K562 (cell line): ENCODE results near the gene TOR1B. TPM values are rescaled to one million over a fixed set of nuclear protein-coding genes. Genes with fewer than 3 reads are reported as not detected.

Source experiments
- ATAC-seq: fragments of 200-7000 bp; cut with Tn5 transposase; 3 replicates; pipeline ENCODE4 v1.9.1; 2020; ENCODE audit warnings: moderate library complexity
- BruUV-seq: library from RNA; stranded (reverse); fragments of 400-500 nt; replicated peaks from 2 replicates; lab custom pipeline; 2021; lab: Mats Ljungman, UMichigan
- CTCF ChIA-PET: fragments of 300-600 bp; formaldehyde crosslinking; extraction: SDS; loops from one replicate; lab custom pipeline; 2021; ENCODE audit warnings: low intra/inter-chr PET ratio; lab: Yijun Ruan, JAX
- POLR2A ChIA-PET: fragments of 300-600, 350-650 bp; sonication (Branson Sonifier 250); formaldehyde crosslinking; extraction: SDS; loops from one replicate; lab custom pipeline; 2021; ENCODE audit warnings: antibody characterized with exemption, inconsistent platforms; lab: Yijun Ruan, JAX
- DNase-seq, 4 experiments: peaks; one replicate each; pipeline versions ENCODE4 v3.0.0 to v3.0.0-alpha.2; 2011 to 2018; ENCODE audit warnings: low spot score in 3 of 4, mixed read lengths in 3 of 4; ENCODE audit errors: extremely low read depth in 1 of 4
- FAIRE-seq: peaks from 2 replicates; lab custom pipeline; 2011; peaks lifted over from hg19 to GRCh38; lab: Jason Lieb, UNC
- H2AFZ ChIP-seq: 2 replicates; pipeline ENCODE4 v1.6.0; 2011; ENCODE audit warnings: low read depth, low read length, control low read depth, inconsistent platforms
- H3K27ac ChIP-seq: fragments of 200-600 bp; 3 replicates; pipeline ENCODE4 v1.8.0; 2011; ENCODE audit warnings: low read depth, mild to moderate bottlenecking, control low read depth, inconsistent platforms, low read length, moderate library complexity, mixed read lengths; ENCODE audit errors: extremely low read depth
- H3K27me3 ChIP-seq, 2 experiments: fragments of 300-600 bp in 1 of 2; 2 replicates in 1 of 2; 3 replicates in 1 of 2; pipeline versions ENCODE4 v1.6.0 to v1.8.0; 2011; ENCODE audit warnings: inconsistent platforms in 2 of 2, low read length in 2 of 2, mild to moderate bottlenecking in 1 of 2, mixed read lengths in 1 of 2, moderate library complexity in 1 of 2; ENCODE audit not compliant: control insufficient read depth in 2 of 2, insufficient read depth in 2 of 2
- H3K36me3 ChIP-seq: fragments of 300-600 bp; 3 replicates; pipeline ENCODE4 v1.8.0; 2011; ENCODE audit warnings: mild to moderate bottlenecking, low read length, inconsistent platforms; ENCODE audit not compliant: control insufficient read depth, insufficient read depth
- H3K4me1 ChIP-seq, 2 experiments: fragments of 200-600 bp in 1 of 2; replicated peaks in 1 of 2; 2 replicates in 1 of 2; 3 replicates in 1 of 2; pipeline versions ENCODE4 v1.5.1 to v1.8.0; 2011; ENCODE audit warnings: inconsistent platforms in 2 of 2, low read length in 2 of 2, mild to moderate bottlenecking in 1 of 2, mixed read lengths in 1 of 2, moderate library complexity in 1 of 2; ENCODE audit not compliant: control insufficient read depth in 2 of 2, insufficient read depth in 2 of 2
- H3K4me2 ChIP-seq: 2 replicates; pipeline ENCODE4 v1.6.1; 2011; ENCODE audit warnings: low read length, control low read depth, inconsistent platforms, mixed read lengths; ENCODE audit not compliant: insufficient read depth
- H3K4me3 ChIP-seq: fragments of 200-600 bp; sonication (generic), shearing (Covaris generic); 2 replicates; pipeline ENCODE4 v1.5.1; 2016; ENCODE audit warnings: control low read depth, inconsistent platforms
- H3K79me2 ChIP-seq: fragments of 200-600 bp; 3 replicates; pipeline ENCODE4 v1.8.0; 2011; ENCODE audit warnings: low read length, inconsistent platforms; ENCODE audit not compliant: control insufficient read depth, insufficient read depth
- H3K9ac ChIP-seq, 2 experiments: 2 replicates each; pipeline versions ENCODE4 v1.6.0 to v1.6.1; 2011; ENCODE audit warnings: low read depth in 2 of 2, low read length in 2 of 2, control low read depth in 1 of 2, inconsistent platforms in 1 of 2, mild to moderate bottlenecking in 1 of 2, mixed read lengths in 1 of 2; ENCODE audit not compliant: insufficient read depth in 1 of 2
- H3K9me1 ChIP-seq: one replicate; pipeline ENCODE4 v1.6.0; 2011; ENCODE audit warnings: inconsistent platforms, mild to moderate bottlenecking, low read length, moderate library complexity; ENCODE audit not compliant: control insufficient read depth, insufficient read depth
- H3K9me3 ChIP-seq: replicated peaks from 2 replicates; pipeline ENCODE4 v1.5.1; 2011; ENCODE audit warnings: low read depth, low read length, inconsistent platforms; ENCODE audit not compliant: control insufficient read depth, insufficient read depth
- H4K20me1 ChIP-seq: replicated peaks from 2 replicates; pipeline ENCODE4 v1.6.1; 2011; ENCODE audit warnings: low read length, inconsistent platforms, mixed read lengths; ENCODE audit not compliant: control insufficient read depth, insufficient read depth
- SRF ChIP-seq, 2 experiments: fragments of 250-450, 450-650 bp in 1 of 2; sonication (Bioruptor Pico) in 1 of 2; sonication (generic) in 1 of 2; formaldehyde crosslinking; IDR thresholded peaks; 2 replicates each; pipeline versions ENCODE4 v1.5.0 to v1.5.1; 2020 to 2022; ENCODE audit warnings: mild to moderate bottlenecking in 1 of 2, missing genetic modification reagents in 1 of 2
- ZNF76 ChIP-seq: fragments of 250-450 bp; sonication (Bioruptor Pico); IDR thresholded peaks from 2 replicates; pipeline ENCODE4 v1.4.0; 2020; ENCODE audit warnings: mild to moderate bottlenecking, moderate library complexity, borderline replicate concordance
- WGBS: fragments of 100-300 bp; shearing (Covaris generic); methylation state at CpG from one replicate; pipeline ENCODE4 v1.1.6; 2016; ENCODE audit warnings: low coverage, mixed read lengths; ENCODE audit not compliant: insufficient coverage; ENCODE audit errors: missing lambda C conversion rate; 5-methylcytosine and 5-hydroxymethylcytosine counted together
- in situ Hi-C: fragments of 300-500 bp; cut with MboI; formaldehyde crosslinking; loops from 4 replicates; pipeline ENCODE4 v1.15.0; 2018; ENCODE audit warnings: inconsistent platforms, mixed read lengths
- intact Hi-C: fragments of 100-400 bp; cut with micrococcal nuclease; formaldehyde crosslinking; loops from 2 replicates; pipeline ENCODE4 v1.14.2; 2022
- polyA plus RNA-seq, 8 experiments: library from polyadenylated mRNA; depleted of rRNA in 4 of 8; stranded (reverse) in 5 of 8; unstranded in 3 of 8; fragments of >200 nt; fragmentation: Nextera tagmentation in 2 of 8; fragmentation: Illumina TruSeq in 1 of 8; extraction: Ambion mirVana in 2 of 8; extraction: Trizol in 1 of 8; gene quantifications; 2 replicates each; pipeline versions ENCODE4 v1.2.1 to v1.2.3, GENCODE V29; 2011 to 2014; ENCODE audit warnings: inconsistent platforms in 1 of 8, missing spikeins in 1 of 8
- total RNA-seq, 7 experiments: library from RNA; depleted of rRNA in 6 of 7; stranded (reverse); fragments of >200 nt in 6 of 7; fragmentation: Illumina TruSeq in 2 of 7; extraction: Trizol in 2 of 7; gene quantifications; 2 replicates each; pipeline versions ENCODE4 v1.2.1 to v1.2.3, GENCODE V29; 2011 to 2021; ENCODE audit warnings: low replicate concordance in 1 of 7
- TF ChIP-seq, protein P1 (sequence below): sonication (generic); formaldehyde crosslinking; IDR thresholded peaks from 2 replicates; pipeline ENCODE4 v1.8.1; 2023; ENCODE audit warnings: mild to moderate bottlenecking, missing genetic modification reagents

Gene TOR1B
- total and polyA plus RNA-seq, 9 of the 15 experiments (the other 6 are each of a cell fraction or from before 2014, with no cell fraction given), result 4.2 to 36.5 (median 24.6) TPM

DNA sequence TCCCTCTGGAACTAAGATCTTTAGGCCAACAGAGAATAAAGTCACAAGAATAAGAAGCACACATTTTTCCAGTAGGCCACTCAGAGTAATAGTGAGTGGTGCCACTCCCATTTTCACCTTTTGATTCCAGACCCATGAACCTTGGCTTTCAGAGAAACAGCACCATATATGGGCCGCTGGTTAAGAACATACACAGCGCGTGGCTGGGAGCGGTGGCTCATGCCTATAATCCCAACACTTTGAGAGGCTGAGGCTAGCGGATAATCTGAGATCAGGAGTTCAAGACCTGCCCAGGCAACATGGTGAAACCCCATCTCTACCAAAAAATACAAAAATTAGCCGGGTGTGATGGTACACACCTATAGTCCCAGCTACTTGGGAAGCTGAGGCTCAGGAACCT lies 34.5 kb upstream of the TOR1B start:
- Histone ChIP-seq H3K36me3 (no peaks in the 10 kb centered on the region), H3K27ac (no peak overlapping the region), H3K9me1 (peaks cover 4% of the 10 kb centered on the region), H4K20me1 (no peaks in the 10 kb centered on the region), H3K9me3 (no peaks in the 10 kb centered on the region), H3K4me1 (peaks cover 10 to 14% of the 10 kb centered on the region in 2 experiments; a peak in 4 of 5 replicates), H2AFZ (no peak overlapping the region), H3K27me3 (no peaks in the 10 kb centered on the region), H3K9ac (no peak overlapping the region), H3K4me3 (no peak overlapping the region), H3K4me2 (no peak overlapping the region), H3K79me2 (no peaks in the 10 kb centered on the region)
- in situ Hi-C loops, result no loop called here
- intact Hi-C loops, result no loop called here
- ChIA-PET CTCF (interaction anchor here (0.6 kb wide), 1 partner anchor 22 kb away, joined by 3 read pairs; no protein-coding TSS in a partner anchor), POLR2A (interaction anchor here (0.6 to 2.4 kb wide), 3 partner anchors 10 to 13 kb away, joined by 3 to 7 read pairs (median 4); no protein-coding TSS in a partner anchor)
- no peak for FAIRE-seq
- WGBS, result 68% methylated on average over 6 of the region's 6 CpGs
- ATAC-seq, result no peak
- no peak for DNase-seq
- no TSS peak for BruUV-seq
- TF ChIP-seq ZNF76 (CRISPR knock-in tag) (no peak), SRF (CRISPR knock-in tag; IDR thresholded peaks at IDR 0.05) (peak in 1 of 2 experiments; percentile 53; a peak in 1 of 4 replicates)
- TF ChIP-seq, protein P1, sequence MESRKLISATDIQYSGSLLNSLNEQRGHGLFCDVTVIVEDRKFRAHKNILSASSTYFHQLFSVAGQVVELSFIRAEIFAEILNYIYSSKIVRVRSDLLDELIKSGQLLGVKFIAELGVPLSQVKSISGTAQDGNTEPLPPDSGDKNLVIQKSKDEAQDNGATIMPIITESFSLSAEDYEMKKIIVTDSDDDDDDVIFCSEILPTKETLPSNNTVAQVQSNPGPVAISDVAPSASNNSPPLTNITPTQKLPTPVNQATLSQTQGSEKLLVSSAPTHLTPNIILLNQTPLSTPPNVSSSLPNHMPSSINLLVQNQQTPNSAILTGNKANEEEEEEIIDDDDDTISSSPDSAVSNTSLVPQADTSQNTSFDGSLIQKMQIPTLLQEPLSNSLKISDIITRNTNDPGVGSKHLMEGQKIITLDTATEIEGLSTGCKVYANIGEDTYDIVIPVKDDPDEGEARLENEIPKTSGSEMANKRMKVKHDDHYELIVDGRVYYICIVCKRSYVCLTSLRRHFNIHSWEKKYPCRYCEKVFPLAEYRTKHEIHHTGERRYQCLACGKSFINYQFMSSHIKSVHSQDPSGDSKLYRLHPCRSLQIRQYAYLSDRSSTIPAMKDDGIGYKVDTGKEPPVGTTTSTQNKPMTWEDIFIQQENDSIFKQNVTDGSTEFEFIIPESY, result peak; percentile 80
